Fibroblast of skin of back (primary cell): Measurements from ENCODE around the gene TSPAN10.
A peak's percentile ranks its signal among the peaks of the same experiment; 100 is the strongest.

Experiments used
- DNase-seq: peaks from one replicate; pipeline ENCODE4 v3.0.0-alpha.2; 2013

TSPAN10 gene

GRCh38 chr17:81635431-81635830, 1.6 kb upstream of the TSPAN10 start:
- DNase-seq, result no peak

DNA sequence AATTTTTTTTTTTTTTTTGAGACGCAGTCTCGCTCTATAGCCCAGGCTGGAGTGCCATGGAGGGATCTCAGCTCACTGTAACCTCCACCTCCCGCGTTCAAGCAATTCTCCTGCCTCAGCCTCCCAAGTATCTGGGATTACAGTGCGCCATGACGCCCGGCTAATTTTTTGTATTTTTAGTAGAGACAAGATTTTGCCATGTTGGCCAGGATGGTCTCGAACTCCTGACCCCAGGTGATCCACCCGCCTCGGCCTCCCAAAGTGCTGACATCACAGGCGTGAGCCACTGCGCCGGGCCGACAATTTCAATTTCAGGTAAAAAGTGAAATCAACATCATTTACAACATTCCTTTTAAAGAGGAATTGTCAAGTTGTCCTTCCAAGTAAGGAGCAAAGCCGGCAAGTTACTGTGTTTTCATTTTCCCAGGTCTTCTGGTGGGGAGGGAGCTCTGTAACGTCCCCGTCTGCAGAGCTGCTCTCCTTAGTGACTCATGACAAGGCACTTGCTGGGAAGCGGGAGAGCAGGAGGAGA, 957 bp upstream of the TSPAN10 start:
- DNase-seq, result no peak

DNA sequence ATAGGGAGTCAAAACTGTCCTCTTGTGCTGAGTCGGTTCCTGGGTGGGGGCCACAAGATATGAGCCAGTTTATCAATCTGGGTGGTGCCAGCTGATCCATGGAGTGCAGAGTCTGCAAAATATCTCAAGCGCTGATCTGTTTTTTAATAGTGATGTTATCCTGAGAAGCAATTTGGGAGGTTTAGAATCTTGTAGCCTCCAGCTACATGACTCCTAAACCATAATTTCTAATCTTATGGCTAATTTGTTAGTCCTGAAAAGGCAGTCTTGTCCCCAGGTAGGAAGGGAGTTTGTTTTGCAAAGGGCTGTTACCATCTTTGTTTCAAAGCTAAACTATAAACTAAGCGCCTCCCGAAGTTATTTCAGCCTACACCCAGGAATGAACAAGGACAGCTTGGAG, 1.7 kb downstream of the TSPAN10 start:
- DNase-seq, result no peak

DNA sequence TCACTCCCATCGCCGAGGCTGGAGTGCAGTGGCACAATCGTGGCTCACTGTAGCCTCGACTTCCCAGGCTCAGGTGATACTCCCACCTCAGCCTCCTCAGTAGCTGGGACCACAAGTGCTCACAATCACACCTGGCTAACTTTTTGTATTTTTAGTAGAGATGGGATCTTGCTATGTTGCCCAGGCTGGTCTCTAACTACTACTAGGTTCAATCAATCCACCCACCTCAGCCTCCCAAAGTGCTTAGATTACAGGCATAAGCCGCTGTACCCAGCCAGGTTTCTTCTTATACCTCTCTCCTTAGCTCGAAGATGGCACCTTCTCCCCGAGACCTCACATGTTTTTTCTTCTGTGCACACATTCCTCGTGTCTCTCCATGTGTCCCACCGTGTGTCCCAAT, 3.0 kb downstream of the TSPAN10 start:
- DNase-seq, result no peak

DNA sequence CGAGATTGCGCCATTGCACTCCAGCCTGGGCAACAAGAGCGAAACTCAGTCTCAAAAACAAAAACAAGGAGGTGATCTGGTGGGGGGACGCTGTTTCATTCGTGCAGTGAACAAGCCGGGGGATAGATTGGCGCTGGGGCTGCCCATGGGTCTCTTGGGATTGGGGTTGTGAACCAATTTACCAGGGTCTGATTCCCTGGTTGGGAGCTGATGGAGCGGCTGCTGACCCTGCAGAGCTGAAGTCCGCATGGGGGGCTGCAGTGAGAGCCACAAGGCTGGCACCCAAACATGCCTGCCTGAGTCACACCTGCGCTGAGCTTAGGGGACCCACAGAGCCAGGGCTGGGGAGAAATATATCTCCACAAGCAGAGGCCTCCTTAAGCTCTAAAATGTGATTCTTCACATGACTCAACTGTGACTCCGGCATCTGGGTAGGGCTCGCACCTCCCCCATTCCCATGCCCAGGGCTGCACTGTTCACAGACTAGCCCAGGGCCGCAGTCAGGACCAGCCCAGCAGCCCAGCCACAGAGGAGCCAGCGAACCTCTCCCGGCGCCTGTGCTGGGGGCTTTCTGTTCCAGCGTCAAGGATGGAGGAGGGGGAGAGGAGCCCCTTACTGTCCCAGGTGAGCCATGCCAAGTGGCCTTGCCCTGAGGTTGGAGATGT, 5.0 kb downstream of the TSPAN10 start:
- peak; percentile 76 for DNase-seq

GRCh38 chr17:81644496-81644895, 7.5 kb downstream of the TSPAN10 start:
- DNase-seq, result no peak

- no peak for DNase-seq
These were observed 8.3 kb downstream of the TSPAN10 start for GRCh38 chr17:81644976-81645952.

DNA sequence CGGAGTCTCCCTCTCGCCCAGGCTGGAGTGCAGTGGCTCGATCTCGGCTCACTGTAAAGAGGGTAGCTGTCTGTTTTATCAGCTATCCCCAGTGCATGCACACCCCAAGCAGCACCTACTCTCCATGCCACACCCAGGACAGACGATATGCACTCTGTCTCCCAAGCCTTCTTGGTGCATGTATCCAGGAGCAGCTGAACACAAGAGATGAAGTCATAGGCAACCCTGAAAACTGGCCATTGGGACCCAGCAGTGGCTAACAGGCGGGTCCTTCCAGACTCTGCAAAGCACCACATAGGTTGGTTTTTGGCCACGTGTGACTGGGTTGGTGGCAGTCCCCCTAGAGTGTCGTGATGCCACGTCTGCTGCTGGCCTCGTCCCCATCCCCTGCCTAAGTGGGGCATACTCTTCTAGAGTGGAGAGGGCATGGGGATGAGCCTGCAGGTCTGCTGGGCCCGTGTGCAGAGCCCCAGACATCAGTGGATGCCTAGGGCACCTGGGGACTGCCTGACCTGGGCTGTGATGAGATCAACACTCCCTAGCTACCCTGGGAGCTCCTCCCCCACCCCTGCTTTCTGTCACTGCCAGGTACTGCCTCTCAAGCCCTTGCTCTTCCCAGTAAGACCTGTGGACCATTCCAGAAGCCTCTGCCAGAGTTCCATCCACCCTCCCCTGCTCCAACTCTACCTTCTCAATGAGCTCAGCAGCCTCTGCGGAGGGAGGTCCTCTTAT, 10.0 kb downstream of the TSPAN10 start:
- DNase-seq, result no peak

- DNase-seq, result no peak
These were observed 10.6 kb downstream of the TSPAN10 start for GRCh38 chr17:81647640-81648012.

DNA sequence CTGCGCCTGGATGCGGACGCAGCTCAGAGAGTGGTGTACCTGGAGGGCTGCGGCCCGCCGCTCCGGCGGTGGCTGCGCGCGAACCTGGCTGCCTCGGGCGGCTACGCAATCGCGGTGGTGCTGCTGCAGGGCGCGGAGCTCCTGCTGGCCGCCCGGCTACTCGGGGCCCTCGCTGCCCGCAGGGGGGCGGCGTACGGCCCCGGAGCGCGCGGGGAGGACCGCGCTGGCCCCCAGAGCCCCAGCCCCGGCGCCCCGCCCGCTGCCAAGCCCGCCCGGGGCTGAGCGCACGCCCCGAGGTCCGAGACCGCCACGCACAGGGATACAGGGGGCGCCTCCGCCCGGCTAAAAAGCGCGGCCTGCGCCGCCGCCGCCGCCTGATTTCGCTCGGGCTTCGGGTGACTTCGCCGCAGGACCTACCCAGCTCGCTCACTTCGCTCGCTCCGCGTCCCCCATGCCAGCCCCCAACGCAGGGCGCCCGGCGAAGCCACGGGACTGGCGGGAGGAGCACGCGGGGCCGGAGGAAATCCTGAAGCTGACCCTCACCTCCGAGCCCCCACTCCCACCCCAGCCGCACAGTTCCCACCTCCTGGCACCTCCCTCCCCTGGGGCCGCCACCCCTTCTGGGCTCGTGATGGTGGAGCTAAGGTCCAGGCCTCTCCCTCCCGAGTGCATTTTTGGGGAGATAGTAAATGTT, 11.2 kb downstream of the TSPAN10 start:
- DNase-seq, result no peak

- DNase-seq, result no peak
These were observed 11.7 kb downstream of the TSPAN10 start for GRCh38 chr17:81648707-81649085.

DNA sequence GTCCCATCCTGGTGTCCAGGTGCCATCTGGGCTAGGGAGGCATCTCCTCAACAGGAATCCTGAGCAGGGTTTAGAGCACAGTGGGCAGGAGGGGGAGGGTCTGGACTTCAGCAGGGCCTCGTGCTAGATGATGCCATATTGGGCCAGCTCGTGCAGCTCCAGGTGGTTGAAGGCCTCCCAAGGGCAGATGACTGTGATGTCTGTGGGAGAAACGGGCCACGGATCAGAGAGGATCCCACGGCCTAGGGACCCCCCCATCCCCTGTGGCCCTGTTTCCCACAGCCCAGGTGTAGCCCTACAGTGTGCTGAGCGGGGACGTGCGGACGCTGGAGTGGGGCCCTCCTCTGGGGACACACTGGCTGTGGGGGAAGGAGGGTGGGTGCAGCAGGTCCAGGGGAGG, 14.0 kb downstream of the TSPAN10 start:
- DNase-seq, result no peak

DNA sequence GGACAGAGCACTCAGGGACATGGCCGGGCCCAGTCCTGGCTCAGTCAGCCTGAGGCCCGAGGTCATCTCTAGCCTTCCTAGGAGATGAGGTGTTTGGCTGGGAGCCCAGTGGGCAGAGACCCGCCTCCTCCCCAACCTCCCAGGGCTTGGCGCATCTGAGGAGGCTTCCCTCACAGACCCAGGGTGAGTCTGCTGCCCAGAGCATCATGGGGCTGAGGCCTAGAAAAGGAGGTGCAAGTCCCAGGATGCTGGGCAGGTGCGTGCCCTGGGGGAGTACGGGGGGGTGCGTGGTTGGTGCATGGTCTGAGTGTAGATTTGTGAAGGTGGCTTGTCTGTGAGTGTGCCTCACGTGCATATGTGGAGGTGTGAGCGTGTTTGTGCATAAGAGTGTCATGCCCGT, 14.7 kb downstream of the TSPAN10 start:
- peak; percentile 88 for DNase-seq

DNA sequence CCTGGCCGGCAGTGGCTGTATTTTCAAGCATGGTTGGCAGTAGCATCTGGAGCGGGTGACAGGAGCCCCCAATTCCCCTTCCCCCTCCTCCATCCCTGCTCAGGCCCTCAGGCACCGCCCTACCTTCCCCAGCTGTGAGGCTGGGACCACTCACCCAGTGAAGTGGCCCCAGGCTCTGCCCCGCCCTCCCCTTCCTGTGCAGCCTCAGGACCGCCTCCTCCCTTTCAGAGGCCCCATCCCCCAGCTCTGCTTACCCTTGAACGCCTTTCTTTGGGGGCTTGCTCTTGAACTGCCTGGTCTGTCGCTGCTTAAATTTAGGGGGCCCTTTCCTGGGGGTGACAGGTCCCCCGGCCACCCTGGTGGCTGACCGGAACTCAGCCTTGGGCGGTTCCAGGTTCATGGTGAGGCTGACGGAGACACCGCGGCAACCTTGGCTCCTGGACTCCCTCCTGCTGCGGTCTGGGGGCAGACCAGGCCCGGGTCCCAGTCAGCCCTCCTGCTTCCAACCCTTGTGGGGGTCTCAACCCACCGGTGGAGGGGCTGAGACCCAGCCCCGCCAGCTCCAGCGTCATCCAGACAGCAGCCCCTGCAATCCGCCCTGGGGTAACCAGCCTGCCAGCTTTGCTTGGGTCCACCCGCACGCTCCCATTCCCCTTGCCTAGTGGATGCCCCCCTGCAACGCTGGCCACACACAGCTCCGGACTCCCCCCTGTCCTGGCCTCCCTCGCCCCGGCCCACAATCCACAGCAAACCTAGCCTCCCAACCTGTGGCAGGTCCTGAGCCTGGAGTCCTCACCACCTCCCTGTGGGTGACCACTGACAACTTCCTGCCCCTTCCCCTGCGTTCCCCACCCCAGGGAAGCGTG, 16.1 kb downstream of the TSPAN10 start:
- no peak for DNase-seq

DNA sequence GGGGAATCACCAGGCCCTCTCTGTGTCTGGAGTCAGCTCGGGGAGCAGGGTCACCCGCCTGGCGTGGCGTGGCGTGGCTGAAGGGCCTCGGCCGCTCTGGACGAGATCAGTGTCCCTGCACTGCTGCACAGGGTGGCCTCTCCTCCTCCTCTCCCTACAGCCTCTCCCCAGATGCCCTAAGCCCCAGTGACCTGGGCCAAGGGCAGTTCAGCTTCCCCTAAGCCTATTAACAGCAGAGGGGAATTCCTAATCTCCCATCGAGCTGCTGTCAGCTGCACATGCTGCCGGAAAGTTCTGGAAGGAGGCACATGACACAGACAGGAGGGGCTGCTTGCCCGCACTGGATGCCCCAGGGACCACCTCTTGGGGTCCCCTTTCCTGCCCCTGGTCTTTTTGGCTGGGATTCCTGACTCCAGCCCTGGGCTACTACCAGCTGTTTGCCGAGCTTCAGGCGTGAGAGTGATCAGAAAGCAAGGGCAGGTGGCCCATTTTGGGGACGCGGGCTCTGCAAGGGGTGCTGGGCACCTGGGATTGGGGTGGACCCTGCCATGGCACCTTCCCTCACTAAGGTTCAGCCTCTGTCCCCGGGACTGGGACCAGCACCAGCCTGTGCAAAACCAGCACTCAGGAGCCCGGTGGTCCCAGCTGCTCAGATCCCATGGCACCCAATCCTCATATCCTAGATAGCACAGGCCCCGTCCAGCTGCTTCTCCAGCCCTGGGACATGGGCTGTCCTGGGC, 18.6 kb downstream of the TSPAN10 start:
- DNase-seq, result no peak

DNA sequence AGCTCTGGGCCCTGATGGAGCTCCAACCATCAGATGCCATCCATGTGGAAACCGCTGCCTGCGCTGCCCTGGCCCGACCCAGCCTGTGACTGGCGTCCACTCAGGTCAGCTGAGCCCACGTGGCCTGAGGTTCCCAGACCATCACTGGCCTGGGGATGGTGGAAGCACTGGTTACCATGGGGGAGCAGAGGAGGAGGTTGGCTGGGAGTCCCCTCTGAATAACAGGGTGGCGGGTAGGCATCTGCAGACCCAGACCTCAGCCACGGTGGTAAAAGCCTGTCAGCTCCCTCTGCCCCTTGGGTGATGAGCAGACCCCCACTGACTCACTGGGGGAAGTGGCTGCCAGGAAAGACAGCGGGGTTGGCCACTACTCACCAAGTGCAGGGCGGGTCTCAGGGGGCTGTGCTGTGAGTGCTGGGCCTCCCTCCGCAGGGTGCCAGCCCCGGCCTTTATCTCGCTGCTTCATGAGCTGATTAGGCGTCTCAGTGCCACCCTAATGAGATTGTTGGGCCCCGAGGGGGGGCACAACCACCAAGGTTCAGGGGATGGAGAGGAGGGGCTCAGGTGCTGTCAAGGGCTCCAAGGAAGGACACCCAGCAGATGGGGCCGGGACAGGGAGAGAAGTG, 19.2 kb downstream of the TSPAN10 start, which contains the start of gene PDE6G:
Gene PDE6G (minus strand): TSS at position 425 of the 626 bp plus-strand sequence. CDS start 3,237 bp downstream, outside the sequence.
- DNase-seq, result no peak

- no peak for DNase-seq
These were observed 19.8 kb downstream of the TSPAN10 start for GRCh38 chr17:81656835-81657234.

GRCh38 chr17:81659038-81659437, 22.0 kb downstream of the TSPAN10 start:
- no peak for DNase-seq

DNA sequence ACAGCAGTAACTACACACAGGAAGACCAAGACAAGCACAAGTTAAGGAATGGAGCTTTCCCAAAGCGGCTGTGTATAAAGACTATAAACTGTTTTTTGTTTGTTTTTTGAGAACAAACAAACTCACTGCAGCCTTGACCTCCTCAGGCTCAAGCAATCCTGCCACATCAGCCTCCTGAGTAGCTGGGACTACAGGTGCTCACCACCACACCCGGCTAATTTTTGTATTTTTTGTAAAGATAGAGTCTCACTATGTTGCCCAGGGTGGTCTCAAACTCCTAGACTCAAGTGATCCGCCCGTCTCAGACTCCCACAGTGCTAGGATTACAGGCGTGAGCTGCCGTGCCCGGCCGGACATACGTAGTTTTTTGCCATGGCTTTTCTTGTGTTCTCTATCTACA, 23.4 kb downstream of the TSPAN10 start:
- no peak for DNase-seq

GRCh38 chr17:81662002-81662401, 25.0 kb downstream of the TSPAN10 start:
- DNase-seq, result no peak
